ENCODE data around the gene AHCYL1. TPM values are rescaled to one million over a fixed set of nuclear protein-coding genes. Genes with fewer than 3 reads are reported as not detected.

The AHCYL1 gene
- total and polyA plus RNA-seq, 4 donors = 24.9 to 40.7 (median 30.3) TPM

- no peak for DNase-seq (ENCODE audit: low spot score)
- Histone ChIP-seq H3K36me3 (ENCODE audit: control insufficient read depth in 4 of 4, insufficient read depth in 3 of 4, low read depth in 1 of 4, low read length in 3 of 4) (no peaks in the 10 kb centered on the region), H3K9me3 (ENCODE audit: control insufficient read depth in 4 of 4, low read length in 3 of 4) (peaks cover 4 to 7% (median 5%) of the 10 kb centered on the region in 4 donors), H3K27me3 (ENCODE audit: control insufficient read depth in 4 of 4, insufficient read depth in 4 of 4, low read length in 3 of 4) (no peaks in the 10 kb centered on the region), H3K9ac (ENCODE audit: low read depth in 1 of 2, low read length in 2 of 2) (no peak overlapping the region), H3K4me3 (ENCODE audit: low read depth in 1 of 3, low read length in 3 of 3) (no peak overlapping the region), H3K27ac (ENCODE audit: low read depth in 1 of 2, low read length in 2 of 2) (no peak overlapping the region), H3K4me1 (ENCODE audit: control insufficient read depth in 4 of 4, insufficient read depth in 4 of 4, low read length in 3 of 4) (peaks cover 0 to 5% (median 3%) of the 10 kb centered on the region in 4 donors)
- 97% methylated on average over 3 of the region's 3 CpGs for WGBS
- no peak for TF ChIP-seq EGR1 (IDR thresholded peaks at IDR 0.05; ENCODE audit: low read depth in 2 of 2)
- TF ChIP-seq JUND (IDR thresholded peaks at IDR 0.05) = no peak
- no peak for TF ChIP-seq TAF1 (conservative IDR thresholded peaks at IDR 0.05)
- TF ChIP-seq SP1 (IDR thresholded peaks at IDR 0.05) = no peak
- TF ChIP-seq RAD21 (IDR thresholded peaks at IDR 0.05) = no peak
- TF ChIP-seq MAX (IDR thresholded peaks at IDR 0.05) = no peak
- no peak for TF ChIP-seq RXRA (IDR thresholded peaks at IDR 0.05)
- TF ChIP-seq HNF4G (IDR thresholded peaks at IDR 0.05) = no peak
- TF ChIP-seq REST (IDR thresholded peaks at IDR 0.05) = no peak
- no peak for TF ChIP-seq HNF4A (conservative IDR thresholded peaks at IDR 0.05)
- no peak for TF ChIP-seq NR2F2 (IDR thresholded peaks at IDR 0.05)
Observed at GRCh38 chr1:109974191-109974590, 10.4 kb upstream of the AHCYL1 start.

DNA sequence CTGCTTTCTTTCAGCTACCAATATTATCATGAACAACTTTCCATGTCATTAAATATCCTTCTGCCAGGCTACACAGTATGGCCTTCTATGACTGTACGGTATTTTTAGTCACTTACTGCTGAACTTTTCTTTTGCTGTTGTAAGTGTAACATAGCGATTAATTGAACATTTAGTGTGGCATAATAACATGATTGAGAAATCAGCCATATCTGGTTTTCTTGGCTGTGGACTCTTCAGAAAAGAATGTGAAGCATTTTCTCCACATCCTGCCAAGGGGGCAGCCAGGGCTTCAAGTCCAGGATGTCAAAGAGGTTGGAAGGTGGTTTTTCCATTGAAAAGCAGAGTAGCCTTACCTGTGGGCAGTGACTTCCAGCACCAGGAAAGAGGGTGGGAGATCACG lies 8.8 kb upstream of the AHCYL1 start:
- 54% methylated on average over 3 of the region's 3 CpGs for WGBS
- TF ChIP-seq HNF4G (IDR thresholded peaks at IDR 0.05) (no peak), HNF4A (conservative IDR thresholded peaks at IDR 0.05) (peak in 1 of 2 donors; percentile 20)
- TF ChIP-seq, protein P1, sequence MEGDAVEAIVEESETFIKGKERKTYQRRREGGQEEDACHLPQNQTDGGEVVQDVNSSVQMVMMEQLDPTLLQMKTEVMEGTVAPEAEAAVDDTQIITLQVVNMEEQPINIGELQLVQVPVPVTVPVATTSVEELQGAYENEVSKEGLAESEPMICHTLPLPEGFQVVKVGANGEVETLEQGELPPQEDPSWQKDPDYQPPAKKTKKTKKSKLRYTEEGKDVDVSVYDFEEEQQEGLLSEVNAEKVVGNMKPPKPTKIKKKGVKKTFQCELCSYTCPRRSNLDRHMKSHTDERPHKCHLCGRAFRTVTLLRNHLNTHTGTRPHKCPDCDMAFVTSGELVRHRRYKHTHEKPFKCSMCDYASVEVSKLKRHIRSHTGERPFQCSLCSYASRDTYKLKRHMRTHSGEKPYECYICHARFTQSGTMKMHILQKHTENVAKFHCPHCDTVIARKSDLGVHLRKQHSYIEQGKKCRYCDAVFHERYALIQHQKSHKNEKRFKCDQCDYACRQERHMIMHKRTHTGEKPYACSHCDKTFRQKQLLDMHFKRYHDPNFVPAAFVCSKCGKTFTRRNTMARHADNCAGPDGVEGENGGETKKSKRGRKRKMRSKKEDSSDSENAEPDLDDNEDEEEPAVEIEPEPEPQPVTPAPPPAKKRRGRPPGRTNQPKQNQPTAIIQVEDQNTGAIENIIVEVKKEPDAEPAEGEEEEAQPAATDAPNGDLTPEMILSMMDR (IDR thresholded peaks at IDR 0.05; ENCODE audit: low read depth, low read length, missing input control) = no peak

DNA sequence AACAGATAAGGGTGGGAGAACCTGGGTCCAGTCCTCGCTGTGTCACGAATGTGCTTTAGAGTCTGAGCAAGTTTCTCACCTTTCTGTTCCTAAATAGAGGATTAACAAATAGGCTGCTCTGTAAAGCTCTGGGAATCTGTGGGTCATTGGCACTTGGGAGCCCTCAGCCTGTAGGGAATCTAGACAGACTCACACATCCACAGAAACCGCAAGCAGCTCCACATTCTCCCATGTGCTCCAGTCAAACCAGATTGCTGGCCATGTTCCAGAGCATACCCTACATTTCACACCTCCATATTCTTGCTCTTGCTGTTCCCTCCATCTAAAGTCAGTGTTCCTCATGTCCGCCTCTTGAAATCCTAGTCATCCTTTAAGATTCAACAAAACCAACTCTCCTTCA lies 7.8 kb upstream of the AHCYL1 start:
- no peak for DNase-seq (ENCODE audit: low spot score)
- Histone ChIP-seq H3K4me3 (ENCODE audit: low read depth in 1 of 3, low read length in 3 of 3) (no peak overlapping the region), H3K9ac (ENCODE audit: low read depth in 1 of 2, low read length in 2 of 2) (no peak overlapping the region), H3K27me3 (ENCODE audit: control insufficient read depth in 4 of 4, insufficient read depth in 4 of 4, low read length in 3 of 4) (no peaks in the 10 kb centered on the region), H3K4me1 (ENCODE audit: control insufficient read depth in 4 of 4, insufficient read depth in 4 of 4, low read length in 3 of 4) (peaks cover 3 to 14% (median 7%) of the 10 kb centered on the region in 4 donors), H3K36me3 (ENCODE audit: control insufficient read depth in 4 of 4, insufficient read depth in 3 of 4, low read depth in 1 of 4, low read length in 3 of 4) (no peaks in the 10 kb centered on the region), H3K9me3 (ENCODE audit: control insufficient read depth in 4 of 4, low read length in 3 of 4) (peaks cover 4 to 7% (median 5%) of the 10 kb centered on the region in 4 donors), H3K27ac (ENCODE audit: low read depth in 1 of 2, low read length in 2 of 2) (no peak overlapping the region)
- 95% methylated on average over 4 of the region's 4 CpGs for WGBS
- TF ChIP-seq REST (IDR thresholded peaks at IDR 0.05) (no peak), JUND (IDR thresholded peaks at IDR 0.05) (no peak), FOXA2 (IDR thresholded peaks at IDR 0.05) (no peak), NR2F2 (IDR thresholded peaks at IDR 0.05) (no peak), MAX (IDR thresholded peaks at IDR 0.05) (no peak), ZBTB33 (IDR thresholded peaks at IDR 0.05) (no peak), EGR1 (IDR thresholded peaks at IDR 0.05; ENCODE audit: low read depth in 2 of 2) (no peak), HNF4G (IDR thresholded peaks at IDR 0.05) (no peak), RXRA (IDR thresholded peaks at IDR 0.05) (no peak)

More for the DNA sequence above, 8.8 kb upstream of the AHCYL1 start:
- no peaks in the 10 kb centered on the region for H3K36me3 ChIP-seq (ENCODE audit: control insufficient read depth in 4 of 4, insufficient read depth in 3 of 4, low read depth in 1 of 4, low read length in 3 of 4)
- H3K4me1 ChIP-seq (ENCODE audit: control insufficient read depth in 4 of 4, insufficient read depth in 4 of 4, low read length in 3 of 4) = peaks cover 3 to 10% (median 6%) of the 10 kb centered on the region in 4 donors
- H3K9ac ChIP-seq (ENCODE audit: low read depth in 1 of 2, low read length in 2 of 2) = no peak overlapping the region
- no peak overlapping the region for H3K4me3 ChIP-seq (ENCODE audit: low read depth in 1 of 3, low read length in 3 of 3)
- H3K27me3 ChIP-seq (ENCODE audit: control insufficient read depth in 4 of 4, insufficient read depth in 4 of 4, low read length in 3 of 4) = no peaks in the 10 kb centered on the region
- peaks cover 4 to 7% (median 5%) of the 10 kb centered on the region in 4 donors for H3K9me3 ChIP-seq (ENCODE audit: control insufficient read depth in 4 of 4, low read length in 3 of 4)
- H3K27ac ChIP-seq (ENCODE audit: low read depth in 1 of 2, low read length in 2 of 2) = no peak overlapping the region
- DNase-seq (ENCODE audit: low spot score) = no peak
